Gastrocnemius medialis (tissue), 4 donors: Measurements from ENCODE around the gene CHKB.

Source experiments
- POLR2A ChIP-seq, 2 donors: fragments of 450-650 bp; IDR thresholded peaks; one replicate each; pipeline ENCODE4 v1.6.1; 2017; ENCODE audit warnings: antibody characterized with exemption in 2 of 2, mild to moderate bottlenecking in 2 of 2, moderate library complexity in 2 of 2
- TF ChIP-seq, protein P1 (sequence below), 5 experiments: fragments of 450-650 bp in 3 of 5; fragments of 200-600 bp in 2 of 5; sonication (generic) in 2 of 5; IDR thresholded peaks in 4 of 5; conservative IDR thresholded peaks in 1 of 5; 1 replicate in 4 of 5; 2 replicates in 1 of 5; pipeline ENCODE4 v1.5.1; 2016 to 2019; ENCODE audit warnings: antibody characterized with exemption in 5 of 5, mild to moderate bottlenecking in 3 of 5, moderate library complexity in 3 of 5

DNA sequence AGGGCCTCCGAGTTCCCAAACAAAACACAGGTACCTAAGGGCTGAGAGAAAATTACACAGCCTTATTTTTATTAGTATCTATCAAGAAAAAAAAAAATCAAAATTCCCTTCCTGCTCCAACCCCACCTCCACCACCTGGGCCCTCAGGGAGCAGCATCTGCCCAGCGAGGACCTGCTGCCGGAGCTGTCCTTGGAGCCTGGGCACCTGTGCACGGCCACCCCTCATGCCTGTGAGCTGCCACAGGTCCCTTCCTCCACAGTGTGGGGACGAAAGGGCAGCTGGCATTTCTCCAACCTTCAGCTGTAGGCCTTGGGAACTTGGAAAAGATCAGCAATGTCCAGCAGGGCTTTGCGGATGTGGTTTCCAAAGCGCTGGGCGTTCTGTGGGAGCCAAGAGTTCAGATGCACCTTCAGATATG, 13.6 kb downstream of the CHKB start:
- TF ChIP-seq, protein P1, sequence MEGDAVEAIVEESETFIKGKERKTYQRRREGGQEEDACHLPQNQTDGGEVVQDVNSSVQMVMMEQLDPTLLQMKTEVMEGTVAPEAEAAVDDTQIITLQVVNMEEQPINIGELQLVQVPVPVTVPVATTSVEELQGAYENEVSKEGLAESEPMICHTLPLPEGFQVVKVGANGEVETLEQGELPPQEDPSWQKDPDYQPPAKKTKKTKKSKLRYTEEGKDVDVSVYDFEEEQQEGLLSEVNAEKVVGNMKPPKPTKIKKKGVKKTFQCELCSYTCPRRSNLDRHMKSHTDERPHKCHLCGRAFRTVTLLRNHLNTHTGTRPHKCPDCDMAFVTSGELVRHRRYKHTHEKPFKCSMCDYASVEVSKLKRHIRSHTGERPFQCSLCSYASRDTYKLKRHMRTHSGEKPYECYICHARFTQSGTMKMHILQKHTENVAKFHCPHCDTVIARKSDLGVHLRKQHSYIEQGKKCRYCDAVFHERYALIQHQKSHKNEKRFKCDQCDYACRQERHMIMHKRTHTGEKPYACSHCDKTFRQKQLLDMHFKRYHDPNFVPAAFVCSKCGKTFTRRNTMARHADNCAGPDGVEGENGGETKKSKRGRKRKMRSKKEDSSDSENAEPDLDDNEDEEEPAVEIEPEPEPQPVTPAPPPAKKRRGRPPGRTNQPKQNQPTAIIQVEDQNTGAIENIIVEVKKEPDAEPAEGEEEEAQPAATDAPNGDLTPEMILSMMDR (IDR thresholded peaks at IDR 0.05 in 4 of 5, conservative IDR thresholded peaks at IDR 0.05 in 1 of 5): no peak
- no peak for TF ChIP-seq POLR2A (IDR thresholded peaks at IDR 0.05)
